Subcutaneous abdominal adipose tissue (tissue), 5 donors: ENCODE data around the gene ATP10A.

Experiments
- H3K27ac ChIP-seq: one replicate; pipeline ENCODE4 v1.7.0; 2013; ENCODE audit warnings: low read depth, mild to moderate bottlenecking, inconsistent platforms, low read length, moderate library complexity
- H3K27me3 ChIP-seq, 5 donors: one replicate each; pipeline ENCODE4 v1.7.0; 2013; ENCODE audit warnings: low read length in 5 of 5, inconsistent platforms in 1 of 5; ENCODE audit not compliant: control insufficient read depth in 5 of 5, insufficient read depth in 4 of 5
- H3K36me3 ChIP-seq, 5 donors: one replicate each; pipeline ENCODE4 v1.7.0; 2013; ENCODE audit warnings: low read length in 5 of 5; ENCODE audit not compliant: control insufficient read depth in 5 of 5, insufficient read depth in 5 of 5
- H3K4me1 ChIP-seq, 5 donors: one replicate each; pipeline ENCODE4 v1.7.0; 2013; ENCODE audit warnings: low read length in 5 of 5, mild to moderate bottlenecking in 3 of 5, moderate library complexity in 1 of 5; ENCODE audit not compliant: control insufficient read depth in 5 of 5, insufficient read depth in 5 of 5
- H3K4me3 ChIP-seq, 5 donors: one replicate each; pipeline ENCODE4 v1.7.0; 2013; ENCODE audit warnings: low read length in 5 of 5, low read depth in 1 of 5
- H3K9ac ChIP-seq, 5 donors: one replicate each; pipeline ENCODE4 v1.7.0; 2013; ENCODE audit warnings: low read length in 5 of 5, mild to moderate bottlenecking in 4 of 5, moderate library complexity in 3 of 5
- H3K9me3 ChIP-seq, 5 donors: one replicate each; pipeline ENCODE4 v1.7.0; 2013; ENCODE audit warnings: low read length in 5 of 5; ENCODE audit not compliant: control insufficient read depth in 5 of 5
- donor health status: healthy.
- donor health status: healthy.
- donor health status: healthy.
- donor health status: healthy.
- donor health status: healthy.

ATP10A gene

DNA sequence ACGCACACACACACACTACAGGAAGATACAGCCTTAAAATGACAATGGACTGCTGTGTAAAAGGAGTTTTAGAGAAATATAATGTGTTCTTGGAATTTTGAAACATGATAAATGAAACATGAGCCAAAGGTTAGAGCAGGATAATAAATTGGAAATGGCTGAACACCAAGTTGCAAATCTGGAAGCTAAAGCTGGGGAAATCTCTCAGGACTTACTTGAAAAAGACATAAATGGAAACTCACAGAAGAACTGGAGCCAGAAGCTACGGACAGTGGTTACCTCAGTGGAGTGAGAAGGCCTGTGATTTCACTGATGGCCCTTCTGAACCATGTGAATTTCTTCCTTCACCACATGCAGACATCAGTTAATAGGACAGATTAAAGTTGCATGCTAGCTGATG lies 37.3 kb upstream of the ATP10A start:
- Histone ChIP-seq H3K9ac (peak overlapping the region in 4 of 5 donors; percentile 24 to 64 (median 52)), H3K27ac (peak overlapping the region; percentile 88)

DNA sequence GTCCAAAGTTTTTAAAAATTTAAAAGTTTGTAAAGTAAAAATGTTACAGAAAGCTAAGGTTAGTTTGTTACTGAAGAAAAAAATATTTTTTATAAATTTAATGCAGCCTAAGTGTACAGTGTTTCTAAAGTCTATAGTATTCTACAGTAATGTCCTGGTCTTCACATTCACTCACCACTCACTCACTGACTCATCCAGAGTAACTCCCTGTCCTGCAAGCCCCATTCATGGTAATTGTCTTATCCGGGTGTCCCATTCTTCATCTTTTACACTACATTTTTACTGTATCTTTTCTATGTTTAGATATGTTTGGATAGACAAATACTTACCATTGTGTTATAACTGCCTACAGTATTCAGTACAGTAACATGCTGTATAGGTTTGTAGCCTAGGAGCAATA lies 36.7 kb upstream of the ATP10A start:
- Histone ChIP-seq H3K4me3 (no peak overlapping the region), H3K9ac (peak overlapping the region in 1 of 5 donors; percentile 64), H3K27ac (peak overlapping the region; percentile 88), H3K36me3 (no peaks in the 10 kb centered on the region), H3K9me3 (no peaks in the 10 kb centered on the region), H3K27me3 (no peaks in the 10 kb centered on the region), H3K4me1 (peaks cover 14 to 55% (median 48%) of the 10 kb centered on the region in 5 donors)

More for the DNA sequence above, 37.3 kb upstream of the ATP10A start:
- no peak overlapping the region for H3K4me3 ChIP-seq
- no peaks in the 10 kb centered on the region for H3K36me3 ChIP-seq
- no peaks in the 10 kb centered on the region for H3K9me3 ChIP-seq
- peaks cover 16 to 61% (median 51%) of the 10 kb centered on the region in 5 donors for H3K4me1 ChIP-seq
- H3K27me3 ChIP-seq, result no peaks in the 10 kb centered on the region

DNA sequence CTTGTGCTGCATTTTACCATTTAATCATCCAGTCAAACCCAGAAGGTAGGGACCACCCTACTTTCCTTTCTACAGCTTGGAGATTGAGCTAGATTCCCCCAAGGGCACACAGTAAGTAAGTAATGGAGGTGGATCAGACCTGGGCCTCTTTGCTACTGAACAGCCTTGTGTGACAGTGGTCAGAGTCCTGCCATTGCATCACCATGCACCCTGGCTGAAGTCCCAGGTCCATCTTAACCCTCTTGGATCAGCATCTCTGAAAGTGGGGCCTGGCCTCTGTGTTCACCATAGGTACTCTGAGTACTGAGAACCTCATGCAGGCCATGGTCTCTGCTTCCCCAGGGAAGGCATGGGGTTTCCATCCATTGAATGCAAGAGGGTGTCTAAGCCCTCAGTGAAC lies 34.5 kb upstream of the ATP10A start:
- Histone ChIP-seq H3K4me3 (no peak overlapping the region), H3K9me3 (no peaks in the 10 kb centered on the region), H3K27me3 (no peaks in the 10 kb centered on the region), H3K27ac (no peak overlapping the region), H3K9ac (no peak overlapping the region), H3K4me1 (peaks cover 8 to 33% (median 27%) of the 10 kb centered on the region in 5 donors), H3K36me3 (no peaks in the 10 kb centered on the region)

DNA sequence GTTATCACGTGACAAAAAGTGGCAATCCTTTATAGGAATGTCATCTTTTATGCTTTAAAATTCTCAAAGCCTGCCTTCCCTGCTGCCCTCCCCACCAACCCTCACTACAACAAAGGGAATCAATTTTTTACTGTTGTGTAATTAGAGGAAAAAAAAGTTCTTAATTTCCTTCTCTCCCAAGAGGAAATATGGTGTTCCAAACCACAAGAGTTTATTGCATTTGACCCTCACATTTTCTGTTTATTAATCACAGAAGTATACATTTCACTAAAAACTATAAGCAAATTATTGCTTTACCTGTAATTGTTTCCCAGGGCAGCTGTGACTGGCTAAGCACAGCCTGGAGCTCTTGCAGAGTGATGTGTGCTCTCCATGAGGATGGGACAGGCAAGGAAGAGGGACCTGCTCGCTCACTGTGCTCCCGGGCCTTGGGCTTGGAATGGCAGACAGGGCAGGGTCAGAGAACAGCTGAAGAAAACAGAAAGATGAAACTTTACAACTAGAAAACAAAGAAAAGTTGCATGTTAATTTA lies 31.3 kb upstream of the ATP10A start:
- H3K36me3 ChIP-seq, result no peaks in the 10 kb centered on the region
- H3K27me3 ChIP-seq, result no peaks in the 10 kb centered on the region
- H3K4me1 ChIP-seq, result peaks cover 0 to 19% (median 8%) of the 10 kb centered on the region in 5 donors
- H3K9me3 ChIP-seq, result no peaks in the 10 kb centered on the region
- no peak overlapping the region for H3K9ac ChIP-seq
- no peak overlapping the region for H3K27ac ChIP-seq
- H3K4me3 ChIP-seq, result no peak overlapping the region

DNA sequence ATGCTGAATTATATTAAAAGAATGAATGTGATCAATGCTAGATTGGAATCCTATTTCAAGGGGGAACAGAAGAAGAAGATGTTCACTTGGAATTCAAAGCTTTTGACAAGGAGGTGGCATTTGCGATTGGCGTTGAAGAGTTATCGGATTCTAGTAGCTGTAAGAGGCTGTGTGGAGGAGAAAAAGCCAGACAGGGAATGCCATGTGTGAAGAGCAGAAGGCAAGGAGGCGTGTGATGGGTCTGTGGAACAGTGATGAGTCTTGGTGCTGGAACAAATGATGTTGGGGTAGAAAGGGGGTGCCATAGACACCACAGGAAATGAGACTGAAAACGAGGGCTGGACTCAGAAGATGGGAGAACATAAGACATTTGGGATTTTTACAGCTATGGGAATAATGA lies 30.5 kb upstream of the ATP10A start:
- Histone ChIP-seq H3K4me1 (peaks cover 0 to 19% (median 8%) of the 10 kb centered on the region in 5 donors), H3K27me3 (no peaks in the 10 kb centered on the region), H3K27ac (no peak overlapping the region)

DNA sequence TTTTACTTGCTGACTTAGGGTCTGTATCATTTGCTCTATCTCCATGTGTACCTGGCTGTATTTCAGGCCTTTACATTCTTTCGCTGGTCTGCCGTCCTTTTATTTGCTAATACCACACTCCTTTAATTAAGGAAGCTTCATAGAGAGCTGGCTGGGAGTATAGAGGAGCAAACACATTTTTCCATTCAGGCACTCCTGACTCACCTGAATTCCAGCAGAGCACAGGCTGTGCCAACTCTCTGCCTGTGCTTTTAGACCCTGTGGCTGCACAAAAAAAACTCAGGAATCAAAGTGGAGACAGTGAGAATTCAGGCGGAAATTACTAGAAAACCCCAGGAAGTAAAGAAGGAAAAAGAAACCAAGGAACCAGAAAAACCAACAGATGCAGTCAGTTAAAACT lies 29.0 kb upstream of the ATP10A start:
- H3K27ac ChIP-seq, result no peak overlapping the region
- no peak overlapping the region for H3K4me3 ChIP-seq
- no peaks in the 10 kb centered on the region for H3K36me3 ChIP-seq
- no peaks in the 10 kb centered on the region for H3K27me3 ChIP-seq
- peaks cover 0 to 16% (median 8%) of the 10 kb centered on the region in 5 donors for H3K4me1 ChIP-seq
- H3K9me3 ChIP-seq, result no peaks in the 10 kb centered on the region
- H3K9ac ChIP-seq, result no peak overlapping the region

More for the DNA sequence above, 30.5 kb upstream of the ATP10A start:
- Histone ChIP-seq H3K4me3 (no peak overlapping the region), H3K9ac (no peak overlapping the region), H3K36me3 (no peaks in the 10 kb centered on the region), H3K9me3 (no peaks in the 10 kb centered on the region)

DNA sequence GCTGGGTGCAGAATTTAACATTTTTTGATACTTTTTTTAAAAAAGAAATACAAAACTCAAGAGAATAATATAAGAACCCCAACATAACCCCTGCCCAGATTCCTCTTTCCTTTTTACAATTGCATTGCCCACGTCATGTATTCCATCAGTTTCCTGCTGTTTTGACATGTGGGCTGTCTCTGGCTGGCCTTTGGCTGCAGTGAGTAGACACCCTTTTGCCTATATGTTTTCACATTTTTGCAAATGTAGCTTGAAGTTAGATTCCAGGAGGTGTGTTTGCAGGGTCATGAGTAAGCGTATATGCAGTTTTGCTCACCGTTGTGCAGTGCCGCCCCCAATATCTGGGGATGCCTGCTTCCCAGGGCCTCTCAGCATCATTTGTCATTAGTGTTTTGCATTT lies 28.0 kb upstream of the ATP10A start:
- no peaks in the 10 kb centered on the region for H3K36me3 ChIP-seq
- H3K27ac ChIP-seq, result peak overlapping the region; percentile 47
- no peak overlapping the region for H3K9ac ChIP-seq
- H3K4me1 ChIP-seq, result peaks cover 2 to 26% (median 15%) of the 10 kb centered on the region in 5 donors
- H3K27me3 ChIP-seq, result no peaks in the 10 kb centered on the region
- no peaks in the 10 kb centered on the region for H3K9me3 ChIP-seq
- no peak overlapping the region for H3K4me3 ChIP-seq

DNA sequence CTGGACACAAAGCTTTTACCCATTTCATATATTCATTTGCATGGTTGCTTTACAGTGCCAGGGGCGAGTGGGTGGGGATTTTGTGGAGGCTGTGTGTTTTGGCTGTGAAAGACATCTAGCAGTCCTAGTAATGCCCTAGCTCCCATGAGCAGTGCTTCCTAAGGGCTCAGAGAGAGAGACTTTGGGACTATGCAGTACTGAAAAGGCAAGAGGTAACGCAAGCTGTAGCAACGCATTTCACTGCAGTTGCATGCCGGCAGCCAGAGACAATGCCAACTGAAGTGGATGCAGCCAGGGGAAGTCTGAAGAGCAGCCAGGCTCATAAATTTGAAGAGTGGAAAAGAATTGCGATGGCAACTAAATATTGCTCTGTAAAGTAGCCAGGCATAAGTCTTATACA lies 27.4 kb upstream of the ATP10A start:
- H3K4me1 ChIP-seq, result peaks cover 2 to 27% (median 15%) of the 10 kb centered on the region in 5 donors
- no peak overlapping the region for H3K9ac ChIP-seq
- no peak overlapping the region for H3K4me3 ChIP-seq
- H3K9me3 ChIP-seq, result no peaks in the 10 kb centered on the region
- no peaks in the 10 kb centered on the region for H3K36me3 ChIP-seq
- H3K27me3 ChIP-seq, result no peaks in the 10 kb centered on the region
- H3K27ac ChIP-seq, result peak overlapping the region; percentile 47

DNA sequence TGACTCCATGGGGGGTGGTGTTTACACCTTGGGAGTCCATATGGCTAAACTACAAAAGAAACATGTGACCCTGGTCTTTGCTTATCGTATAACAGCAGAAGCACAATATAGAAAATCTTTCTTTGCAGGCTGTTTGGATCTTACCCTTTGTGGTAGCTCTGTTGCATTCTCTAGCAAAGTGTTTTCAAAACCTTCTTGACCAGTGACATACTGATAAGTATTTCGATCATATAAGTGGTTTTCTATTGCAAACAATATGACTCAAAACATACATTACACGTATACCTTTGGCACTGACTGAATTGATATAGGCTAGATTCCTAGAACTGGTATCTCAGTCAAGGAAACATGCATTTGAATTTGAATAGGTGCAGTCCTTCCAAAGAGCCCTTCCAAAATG lies 24.7 kb upstream of the ATP10A start:
- no peak overlapping the region for H3K4me3 ChIP-seq
- no peaks in the 10 kb centered on the region for H3K36me3 ChIP-seq
- H3K27ac ChIP-seq, result no peak overlapping the region
- no peak overlapping the region for H3K9ac ChIP-seq
- H3K9me3 ChIP-seq, result no peaks in the 10 kb centered on the region
- no peaks in the 10 kb centered on the region for H3K27me3 ChIP-seq
- H3K4me1 ChIP-seq, result peaks cover 2 to 32% (median 15%) of the 10 kb centered on the region in 5 donors

DNA sequence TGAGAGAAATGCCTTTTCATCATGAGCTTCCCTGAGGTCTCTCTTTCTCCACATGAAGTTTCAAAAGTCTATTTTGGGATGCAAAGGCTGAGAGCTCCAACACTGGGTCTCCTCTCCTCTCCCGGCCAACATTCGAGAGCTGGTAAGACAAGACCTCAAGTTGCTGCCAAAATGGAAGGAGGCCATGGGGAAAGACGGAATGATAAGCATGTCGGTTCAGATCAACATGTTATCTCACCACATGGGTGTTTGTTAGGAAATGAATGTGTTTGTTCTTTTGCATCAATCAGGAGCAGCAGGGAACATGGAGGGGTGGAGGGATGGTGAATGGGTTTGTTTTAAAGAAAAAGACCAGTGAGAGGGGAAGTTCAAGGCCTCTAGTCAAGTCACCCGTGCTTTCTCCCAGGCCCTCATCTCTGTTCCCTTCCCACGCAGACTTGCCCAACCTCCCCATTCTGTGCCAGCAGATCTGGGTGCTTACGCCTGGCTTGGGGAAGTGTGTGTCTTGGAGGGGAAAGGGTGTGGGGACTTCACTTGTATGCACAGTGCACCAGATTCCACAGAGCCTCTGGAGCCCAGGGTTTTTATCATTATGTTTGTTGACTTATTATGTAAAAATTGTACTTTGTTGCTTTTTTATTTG lies 23.5 kb upstream of the ATP10A start:
- Histone ChIP-seq H3K27me3 (no peaks in the 10 kb centered on the region), H3K27ac (no peak overlapping the region), H3K4me1 (peaks cover 2 to 32% (median 15%) of the 10 kb centered on the region in 5 donors), H3K9me3 (no peaks in the 10 kb centered on the region), H3K36me3 (no peaks in the 10 kb centered on the region), H3K4me3 (peak overlapping the region in 1 of 5 donors; percentile 13), H3K9ac (no peak overlapping the region)
